Right lobe of liver (tissue), 4 donors: ENCODE data around the gene TTC36.

ENCODE experiments used
- POLR2A ChIP-seq: fragments of 450-650 bp; IDR thresholded peaks from one replicate; pipeline ENCODE4 v1.6.1; 2017; ENCODE audit warnings: antibody characterized with exemption, mild to moderate bottlenecking
- TF ChIP-seq, protein P1 (sequence below), 4 donors: fragments of 200-600 bp in 3 of 4; fragments of 450-650 bp in 1 of 4; IDR thresholded peaks; one replicate each; pipeline versions ENCODE4 v1.5.1 to v1.8.0; 2016 to 2022; ENCODE audit warnings: antibody characterized with exemption in 4 of 4, mild to moderate bottlenecking in 2 of 4
- donor health status: DM: no; HTN: no; CAD: no.
- donor health status: DM: no; HTN: no; CAD: no.
- donor health status: DM: no; HTN: yes; CAD: no.

DNA sequence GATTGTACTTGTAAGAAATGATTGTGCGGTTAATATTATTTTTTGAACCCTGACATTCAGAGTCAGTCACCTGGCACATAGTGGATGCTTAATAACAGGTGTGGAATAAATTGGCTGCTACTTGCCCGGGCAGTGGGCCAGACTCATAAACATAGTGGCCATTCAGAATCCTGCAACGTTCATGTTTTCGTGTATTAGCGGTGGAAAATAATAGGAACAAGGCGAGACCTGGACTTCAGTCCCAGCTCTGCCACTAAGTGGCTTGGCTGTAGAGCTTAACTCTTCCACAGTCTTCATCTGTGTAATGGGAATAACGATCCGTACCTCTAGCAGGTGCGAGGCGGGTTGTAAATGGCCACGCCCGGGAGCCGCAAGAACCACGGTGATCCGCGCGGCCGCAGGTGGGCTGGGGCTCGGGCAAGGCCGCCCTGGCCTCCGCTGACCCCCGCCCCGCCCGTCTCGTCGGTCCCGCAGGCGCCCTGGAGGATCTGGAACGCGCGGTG is 3.0 kb downstream of the TTC36 start:
- TF ChIP-seq, protein P1, sequence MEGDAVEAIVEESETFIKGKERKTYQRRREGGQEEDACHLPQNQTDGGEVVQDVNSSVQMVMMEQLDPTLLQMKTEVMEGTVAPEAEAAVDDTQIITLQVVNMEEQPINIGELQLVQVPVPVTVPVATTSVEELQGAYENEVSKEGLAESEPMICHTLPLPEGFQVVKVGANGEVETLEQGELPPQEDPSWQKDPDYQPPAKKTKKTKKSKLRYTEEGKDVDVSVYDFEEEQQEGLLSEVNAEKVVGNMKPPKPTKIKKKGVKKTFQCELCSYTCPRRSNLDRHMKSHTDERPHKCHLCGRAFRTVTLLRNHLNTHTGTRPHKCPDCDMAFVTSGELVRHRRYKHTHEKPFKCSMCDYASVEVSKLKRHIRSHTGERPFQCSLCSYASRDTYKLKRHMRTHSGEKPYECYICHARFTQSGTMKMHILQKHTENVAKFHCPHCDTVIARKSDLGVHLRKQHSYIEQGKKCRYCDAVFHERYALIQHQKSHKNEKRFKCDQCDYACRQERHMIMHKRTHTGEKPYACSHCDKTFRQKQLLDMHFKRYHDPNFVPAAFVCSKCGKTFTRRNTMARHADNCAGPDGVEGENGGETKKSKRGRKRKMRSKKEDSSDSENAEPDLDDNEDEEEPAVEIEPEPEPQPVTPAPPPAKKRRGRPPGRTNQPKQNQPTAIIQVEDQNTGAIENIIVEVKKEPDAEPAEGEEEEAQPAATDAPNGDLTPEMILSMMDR (IDR thresholded peaks at IDR 0.05): no peak
- no peak for TF ChIP-seq POLR2A
